H9 (cell line): ENCODE measurements around the gene RPGR. TPM values are rescaled to one million over a fixed set of nuclear protein-coding genes. Genes with fewer than 3 reads are reported as not detected.

Experiments
- DNase-seq: peaks from one replicate; pipeline ENCODE4 v3.0.0-alpha.2; 2017
- H2AFZ ChIP-seq: one replicate; pipeline ENCODE4 v1.6.1; 2013; ENCODE audit warnings: mild to moderate bottlenecking, low read length, control low read depth, moderate library complexity
- H2AK5ac ChIP-seq: 2 replicates; pipeline ENCODE4 v1.6.1; 2013; ENCODE audit warnings: low read length, control low read depth, mixed read lengths; ENCODE audit not compliant: insufficient read length
- H2BK120ac ChIP-seq: one replicate; pipeline ENCODE4 v1.6.1; 2013; ENCODE audit warnings: low read depth, mild to moderate bottlenecking, low read length, control low read depth, inconsistent platforms; ENCODE audit not compliant: poor library complexity, severe bottlenecking
- H2BK12ac ChIP-seq: 2 replicates; pipeline ENCODE4 v1.6.1; 2013; ENCODE audit warnings: low read length, control low read depth, mixed read lengths, low read depth; ENCODE audit not compliant: insufficient read length
- H2BK15ac ChIP-seq: 2 replicates; pipeline ENCODE4 v1.6.1; 2013; ENCODE audit warnings: low read depth, low read length, control low read depth
- H2BK20ac ChIP-seq: one replicate; pipeline ENCODE4 v1.6.1; 2013; ENCODE audit warnings: low read depth, mild to moderate bottlenecking, low read length, control low read depth, inconsistent platforms; ENCODE audit not compliant: poor library complexity, severe bottlenecking
- H2BK5ac ChIP-seq: 2 replicates; pipeline ENCODE4 v1.6.1; 2013; ENCODE audit warnings: low read length, control low read depth, mixed read lengths; ENCODE audit not compliant: insufficient read length
- H3K14ac ChIP-seq: 2 replicates; pipeline ENCODE4 v1.6.1; 2013; ENCODE audit warnings: low read length, control low read depth; ENCODE audit not compliant: insufficient read depth
- H3K18ac ChIP-seq: 2 replicates; pipeline ENCODE4 v1.6.1; 2013; ENCODE audit warnings: low read depth, mild to moderate bottlenecking, mixed read lengths, low read length, control low read depth; ENCODE audit not compliant: insufficient read length
- H3K23ac ChIP-seq: 2 replicates; pipeline ENCODE4 v1.6.1; 2013; ENCODE audit warnings: low read length, control low read depth, mixed read lengths, low read depth; ENCODE audit not compliant: insufficient read length
- H3K23me2 ChIP-seq: 2 replicates; pipeline ENCODE4 v1.6.1; 2013; ENCODE audit warnings: low read depth, mild to moderate bottlenecking, mixed read lengths, low read length, control low read depth; ENCODE audit not compliant: insufficient read length, poor library complexity, severe bottlenecking
- H3K27ac ChIP-seq: 2 replicates; pipeline ENCODE4 v1.5.1; 2013; ENCODE audit warnings: low read length, control low read depth, mixed read lengths, low read depth; ENCODE audit not compliant: insufficient read length
- H3K27me3 ChIP-seq: 2 replicates; pipeline ENCODE4 v1.6.1; 2013; ENCODE audit warnings: low read length, control low read depth, inconsistent platforms; ENCODE audit not compliant: insufficient read depth
- H3K4ac ChIP-seq: 2 replicates; pipeline ENCODE4 v1.6.1; 2013; ENCODE audit warnings: low read depth, mild to moderate bottlenecking, control low read depth, inconsistent platforms, low read length, moderate library complexity
- H3K4me1 ChIP-seq: 2 replicates; pipeline ENCODE4 v1.6.1; 2013; ENCODE audit warnings: low read length, control low read depth, inconsistent platforms; ENCODE audit not compliant: insufficient read depth
- H3K4me2 ChIP-seq: 2 replicates; pipeline ENCODE4 v1.6.1; 2013; ENCODE audit warnings: low read length, control low read depth, mixed read lengths; ENCODE audit not compliant: insufficient read length, insufficient read depth
- H3K56ac ChIP-seq: 2 replicates; pipeline ENCODE4 v1.6.1; 2013; ENCODE audit warnings: low read depth, mild to moderate bottlenecking, mixed read lengths, low read length, control low read depth; ENCODE audit not compliant: insufficient read length
- H3K79me1 ChIP-seq: 2 replicates; pipeline ENCODE4 v1.6.1; 2013; ENCODE audit warnings: low read depth, mild to moderate bottlenecking, moderate library complexity, low read length, control low read depth, inconsistent platforms; ENCODE audit not compliant: insufficient read depth, poor library complexity, severe bottlenecking
- H3K79me2 ChIP-seq: 2 replicates; pipeline ENCODE4 v1.6.1; 2013; ENCODE audit warnings: low read length, control low read depth, inconsistent platforms; ENCODE audit not compliant: insufficient read depth
- H3K9ac ChIP-seq: 2 replicates; pipeline ENCODE4 v1.6.1; 2013; ENCODE audit warnings: low read length, control low read depth, mixed read lengths; ENCODE audit not compliant: insufficient read length; ENCODE audit errors: extremely low read depth
- H3K9me3 ChIP-seq: one replicate; pipeline ENCODE4 v1.6.1; 2013; ENCODE audit warnings: low read depth, low read length, inconsistent platforms; ENCODE audit not compliant: control insufficient read depth
- H3T11ph ChIP-seq: one replicate; pipeline ENCODE4 v1.6.1; 2013; ENCODE audit warnings: mild to moderate bottlenecking, low read length, control low read depth, inconsistent platforms
- H4K20me1 ChIP-seq: one replicate; pipeline ENCODE4 v1.6.1; 2013; ENCODE audit not compliant: control insufficient read depth, insufficient read length, insufficient read depth
- H4K5ac ChIP-seq: 2 replicates; pipeline ENCODE4 v1.6.1; 2013; ENCODE audit warnings: low read depth, mild to moderate bottlenecking, mixed read lengths, low read length, control low read depth; ENCODE audit not compliant: insufficient read length
- H4K8ac ChIP-seq: replicated peaks from 2 replicates; pipeline ENCODE4 v1.6.1; 2013; ENCODE audit warnings: low read length, control low read depth, mixed read lengths, low read depth; ENCODE audit not compliant: insufficient read length
- H4K91ac ChIP-seq: 2 replicates; pipeline ENCODE4 v1.6.1; 2013; ENCODE audit warnings: low read depth, mild to moderate bottlenecking, moderate library complexity, mixed read lengths, low read length, control low read depth; ENCODE audit not compliant: insufficient read length
- H3K27ac Mint-ChIP-seq, 3 experiments: 2 replicates in 2 of 3; 3 replicates in 1 of 3; pipeline ENCODE4 v1.8.0; 2020 to 2021; ENCODE audit warnings: mixed read lengths in 3 of 3, mild to moderate bottlenecking in 1 of 3, moderate library complexity in 1 of 3
- H3K27me3 Mint-ChIP-seq: 2 replicates; pipeline ENCODE4 v1.8.0; 2021; ENCODE audit warnings: low read depth, mild to moderate bottlenecking, moderate library complexity, mixed read lengths
- H3K36me3 Mint-ChIP-seq, 3 experiments: 2 replicates in 2 of 3; 3 replicates in 1 of 3; pipeline ENCODE4 v1.8.0; 2020 to 2021; ENCODE audit warnings: low read depth in 3 of 3, mixed read lengths in 3 of 3; ENCODE audit not compliant: insufficient read depth in 1 of 3
- H3K4me1 Mint-ChIP-seq, 2 experiments: 2 replicates each; pipeline ENCODE4 v1.8.0; 2020; ENCODE audit warnings: mixed read lengths in 2 of 2
- H3K4me3 Mint-ChIP-seq, 2 experiments: 2 replicates in 1 of 2; 3 replicates in 1 of 2; pipeline ENCODE4 v1.8.0; 2020 to 2021; ENCODE audit warnings: mild to moderate bottlenecking in 2 of 2, mixed read lengths in 2 of 2, moderate library complexity in 1 of 2
- H3K9me3 Mint-ChIP-seq, 2 experiments: 2 replicates in 1 of 2; 3 replicates in 1 of 2; pipeline ENCODE4 v1.8.0; 2020; ENCODE audit warnings: mild to moderate bottlenecking in 2 of 2, mixed read lengths in 2 of 2, moderate library complexity in 1 of 2
- CTCF ChIP-seq: fragments of 200-600 bp; sonication (generic); conservative IDR thresholded peaks from 3 replicates; pipeline ENCODE4 v1.8.0; 2021; ENCODE audit warnings: antibody characterized with exemption, mild to moderate bottlenecking
- WGBS: extraction: QIAGEN DNeasy Blood & Tissue Kit; methylation state at CpG from one replicate; pipeline ENCODE4 v1.1.7; 2013; ENCODE audit warnings: missing lambda C conversion rate, low lambda C conversion rate, mixed read lengths; ENCODE audit not compliant: insufficient read length; ENCODE audit errors: extremely low coverage; 5-methylcytosine and 5-hydroxymethylcytosine counted together
- total RNA-seq: library from RNA; stranded (reverse); gene quantifications from 2 replicates; pipeline ENCODE4 v1.2.1, GENCODE V29; 2021

Gene RPGR
- total RNA-seq, 1 experiment from 2014 or later: 7.3 TPM

- Mint-ChIP-seq H3K27ac (no peak overlapping the region), H3K4me1 (no peaks in the 10 kb centered on the region), H3K36me3 (peaks cover 0 to 3% (median 0%) of the 10 kb centered on the region in 3 experiments; a peak in 2 of 7 replicates), H3K9me3 (peaks cover 44 to 51% of the 10 kb centered on the region in 2 experiments), H3K4me3 (no peak overlapping the region), H3K27me3 (no peaks in the 10 kb centered on the region; the same call in 1 of the 2 replicates)
- Histone ChIP-seq H3K4ac (no peak overlapping the region), H2AK5ac (no peak overlapping the region), H2BK120ac (no peak overlapping the region), H3K56ac (no peak overlapping the region), H3T11ph (no peak overlapping the region), H3K14ac (no peak overlapping the region), H3K4me2 (no peak overlapping the region), H3K79me1 (no peaks in the 10 kb centered on the region), H4K5ac (no peak overlapping the region), H3K23me2 (no peaks in the 10 kb centered on the region), H3K27me3 (no peaks in the 10 kb centered on the region), H3K18ac (no peak overlapping the region), H4K20me1 (no peaks in the 10 kb centered on the region), H3K27ac (no peak overlapping the region), H3K23ac (no peak overlapping the region), H3K9ac (no peak overlapping the region), H4K8ac (no peak overlapping the region), H3K9me3 (no peaks in the 10 kb centered on the region), H3K79me2 (no peaks in the 10 kb centered on the region), H4K91ac (no peak overlapping the region), H2BK15ac (no peak overlapping the region), H2AFZ (no peak overlapping the region), H2BK12ac (no peak overlapping the region), H2BK20ac (no peak overlapping the region), H2BK5ac (no peak overlapping the region), H3K4me1 (no peaks in the 10 kb centered on the region)
- DNase-seq: no peak
- no CpG with 5 or more reads among the region's 9 CpGs for WGBS
- TF ChIP-seq CTCF: no peak
Observed at GRCh38 chrX:38262715-38263620, 64.3 kb downstream of the RPGR start.
